HEK293T (cell line): ENCODE data around the gene C6orf62.

ENCODE experiments used
- ARNT ChIP-seq: fragments of 450-650 bp; IDR thresholded peaks from 2 replicates; pipeline ENCODE4 v1.6.1; 2017; ENCODE audit warnings: mild to moderate bottlenecking
- BHLHE40 ChIP-seq: fragments of 450-650 bp; IDR thresholded peaks from 2 replicates; pipeline ENCODE4 v1.6.1; 2016; ENCODE audit warnings: mild to moderate bottlenecking, moderate library complexity, borderline replicate concordance
- ELF4 ChIP-seq: fragments of 450-650 bp; IDR thresholded peaks from 2 replicates; pipeline ENCODE4 v1.6.1; 2017; ENCODE audit warnings: antibody characterized with exemption
- FOXA1 ChIP-seq: fragments of 450-650 bp; IDR thresholded peaks from 2 replicates; pipeline ENCODE4 v1.6.1; 2016; ENCODE audit warnings: mild to moderate bottlenecking
- FOXM1 ChIP-seq: fragments of 450-650 bp; IDR thresholded peaks from 2 replicates; pipeline ENCODE4 v1.6.1; 2017; ENCODE audit warnings: mild to moderate bottlenecking, borderline replicate concordance
- HDGF ChIP-seq: fragments of 450-650 bp; IDR thresholded peaks from 2 replicates; pipeline ENCODE4 v1.6.1; 2017; ENCODE audit warnings: antibody characterized with exemption, borderline replicate concordance
- L3MBTL2 ChIP-seq: fragments of 450-650 bp; conservative IDR thresholded peaks from 2 replicates; pipeline ENCODE4 v1.6.1; 2016; ENCODE audit warnings: mild to moderate bottlenecking
- LEF1 ChIP-seq: fragments of 450-650 bp; IDR thresholded peaks from 2 replicates; pipeline ENCODE4 v1.6.1; 2017; ENCODE audit warnings: mild to moderate bottlenecking, borderline replicate concordance
- NFRKB ChIP-seq: fragments of 450-650 bp; IDR thresholded peaks from 2 replicates; pipeline ENCODE4 v1.6.1; 2016; ENCODE audit warnings: mild to moderate bottlenecking, moderate library complexity
- SP1 ChIP-seq: fragments of 450-650 bp; IDR thresholded peaks from 2 replicates; pipeline ENCODE4 v1.6.1; 2017
- SUZ12 ChIP-seq: fragments of 450-650 bp; IDR thresholded peaks from 2 replicates; pipeline ENCODE4 v1.6.1; 2016; ENCODE audit warnings: mild to moderate bottlenecking
- TARDBP ChIP-seq: fragments of 450-650 bp; IDR thresholded peaks from 2 replicates; pipeline ENCODE4 v1.6.1; 2016
- ZNF384 ChIP-seq: fragments of 450-650 bp; IDR thresholded peaks from 2 replicates; pipeline ENCODE4 v1.6.1; 2016

DNA sequence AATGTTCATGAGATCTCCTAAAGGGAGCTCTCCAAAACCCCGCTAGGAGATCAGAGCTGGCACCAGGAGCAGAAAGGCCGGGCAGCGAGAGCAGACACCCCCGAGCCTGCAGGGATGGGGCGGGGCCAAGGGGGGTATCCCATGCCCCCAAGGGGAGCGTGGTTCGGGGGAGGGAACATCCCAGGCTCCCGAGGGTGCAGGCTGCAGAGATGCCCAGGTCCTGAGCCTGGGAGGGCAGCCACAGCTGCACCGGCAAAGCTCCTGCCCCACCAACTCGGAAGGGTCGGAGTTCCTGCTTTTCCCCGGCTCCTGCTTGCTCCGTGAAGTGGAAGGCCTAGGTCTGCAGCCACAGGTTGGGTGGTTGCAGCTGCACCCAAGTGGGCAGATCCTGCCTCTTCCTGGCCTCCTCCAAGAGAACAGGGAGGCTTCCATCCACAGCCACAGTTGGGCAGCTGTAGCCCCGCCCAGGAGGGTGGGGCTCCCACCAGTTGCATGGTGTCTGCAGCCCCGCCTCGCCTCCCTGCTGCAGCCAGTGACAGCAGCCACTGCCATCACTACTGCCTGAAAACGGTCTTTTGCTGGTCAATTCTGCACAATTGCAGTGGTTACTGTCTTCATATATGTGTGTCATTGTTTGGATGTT, 42.4 kb upstream of the C6orf62 start:
- TF ChIP-seq SP1 = no peak
- no peak for TF ChIP-seq L3MBTL2
- no peak for TF ChIP-seq ARNT
- TF ChIP-seq TARDBP = no peak
- no peak for TF ChIP-seq ZNF384
- TF ChIP-seq SUZ12 = no peak
- no peak for TF ChIP-seq BHLHE40
- no peak for TF ChIP-seq NFRKB
- TF ChIP-seq ELF4 = no peak
- TF ChIP-seq FOXM1 = no peak
- no peak for TF ChIP-seq FOXA1
- no peak for TF ChIP-seq LEF1
- TF ChIP-seq HDGF = no peak
